Suppressor macrophage (primary cell): ENCODE data around the gene RPRD2.
A peak's percentile ranks its signal among the peaks of the same experiment; 100 is the strongest.

Experiments
- DNase-seq, 4 experiments: peaks; one replicate each; pipeline ENCODE4 v3.0.0-alpha.2; 2020 to 2022

The RPRD2 gene

DNA sequence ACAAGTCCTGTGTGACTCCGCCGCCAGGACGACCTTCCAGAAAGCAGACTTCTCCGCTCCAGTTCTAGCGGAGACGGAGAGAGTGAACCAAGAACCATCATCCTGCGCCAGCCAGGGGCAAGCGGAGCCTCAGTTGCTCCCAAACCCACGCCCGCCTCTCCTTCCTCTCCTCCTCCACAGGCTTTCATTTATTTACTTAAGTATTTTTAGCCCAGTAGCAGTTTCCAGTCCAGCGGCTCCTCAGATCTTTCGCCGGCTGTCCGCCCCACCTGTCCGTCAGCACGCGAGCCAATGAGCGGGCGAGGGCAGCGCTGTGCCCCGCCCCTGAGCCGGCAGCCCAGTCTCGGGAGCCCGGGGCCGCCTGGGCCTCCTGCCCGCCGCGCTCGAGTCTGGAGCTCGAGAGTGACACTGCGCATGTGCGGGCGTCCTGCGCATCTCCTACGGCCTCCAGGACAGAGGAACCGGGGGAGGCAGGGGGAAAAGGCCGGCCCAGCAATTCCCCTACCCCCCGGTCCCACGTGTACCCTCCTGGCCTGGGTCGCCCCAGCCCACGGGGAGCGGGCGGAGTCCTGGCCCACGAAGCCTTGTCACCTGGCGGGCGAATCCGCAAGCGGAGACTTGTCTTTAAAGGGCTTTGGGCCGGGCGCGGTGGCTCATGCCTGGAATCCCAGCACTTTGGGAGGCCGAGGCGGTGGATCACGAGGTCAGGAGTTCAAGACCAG is 151.5 kb downstream of the RPRD2 start, which contains the start of gene FALEC:
Gene FALEC, plus strand, starts transcription at position 425 of the 722 bp plus-strand sequence.
- DNase-seq, result peak; percentile 98 to 99 (median 98)

- peak in 3 of 4 experiments; percentile 9 to 17 (median 10) for DNase-seq
Observed at GRCh38 chr1:150516050-150516591, 152.2 kb downstream of the RPRD2 start.

- no peak for DNase-seq
Observed at GRCh38 chr1:150516616-150517015, 152.7 kb downstream of the RPRD2 start.

GRCh38 chr1:150521196-150521968 is 157.4 kb downstream of the RPRD2 start:
- no peak for DNase-seq

DNA sequence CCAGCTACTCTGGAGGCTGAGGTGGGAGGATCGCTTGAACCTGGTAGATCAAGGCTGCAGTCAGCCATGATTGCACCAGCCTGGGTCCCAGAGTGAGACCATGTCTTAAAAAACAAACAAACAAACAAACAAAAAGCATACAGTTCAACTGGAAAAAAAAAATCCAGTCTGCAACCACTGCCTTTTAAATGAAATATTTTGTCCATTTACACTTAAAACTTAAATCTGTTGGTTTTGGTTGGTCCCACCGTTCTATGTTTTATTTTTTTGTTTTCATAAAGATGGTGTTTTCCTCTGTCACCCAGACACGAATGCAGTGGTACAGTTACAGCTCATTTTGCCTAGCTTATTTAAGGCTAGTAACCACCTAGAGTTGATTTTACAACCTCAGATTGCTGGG is 161.4 kb downstream of the RPRD2 start:
- DNase-seq, result no peak
